ENCODE data around the gene S100PBP.

DNA sequence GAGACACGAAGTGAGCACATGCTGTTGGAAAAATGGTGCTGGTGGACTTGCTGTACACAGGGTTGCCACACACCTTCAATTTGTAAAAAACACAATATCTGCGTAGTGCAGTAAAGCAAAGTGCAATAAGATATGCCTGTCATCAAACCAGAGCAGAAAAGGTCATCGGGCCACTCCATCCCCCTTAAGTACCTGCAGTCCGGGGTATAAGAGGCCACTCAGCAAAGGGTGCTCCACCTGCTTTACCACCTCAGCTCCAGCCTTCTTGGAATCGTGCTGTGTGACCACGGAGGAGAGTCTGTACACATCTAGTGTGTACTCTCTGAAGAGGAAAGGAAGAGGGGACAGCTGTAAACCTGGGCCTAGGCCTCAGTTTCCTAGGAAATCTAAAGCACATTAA, 11.2 kb upstream of the S100PBP start:
- TF ChIP-seq CTCF (IDR thresholded peaks at IDR 0.05; ENCODE audit: low read depth, low read length): no peak
- no peak for TF ChIP-seq EZH2phosphoT487 (IDR thresholded peaks at IDR 0.05; ENCODE audit: low read depth)

All from OCI-LY3 (cell line).